Measurements from ENCODE around the gene DERL3. TPM values are rescaled to one million over a fixed set of nuclear protein-coding genes. Genes with fewer than 3 reads are reported as not detected.
A peak's percentile ranks its signal among the peaks of the same experiment; 100 is the strongest.

The DERL3 gene
- total and polyA plus RNA-seq, 2 experiments from 2014 or later, result 13.6 to 19.5 TPM

GRCh38 chr22:23850136-23850611 is 11.4 kb upstream of the DERL3 start:
- Mint-ChIP-seq H3K27me3 (ENCODE audit: insufficient read depth, low read depth, poor library complexity) (peaks cover 29% of the 10 kb centered on the region), H3K27ac (no peak overlapping the region), H3K4me3 (no peak overlapping the region), H3K9me3 (no peaks in the 10 kb centered on the region), H3K36me3 (ENCODE audit: low read depth) (no peaks in the 10 kb centered on the region), H3K4me1 (peaks cover 32% of the 10 kb centered on the region)
- H3F3A ChIP-seq (replicated peaks; ENCODE audit: low read depth), result peaks cover 15% of the 10 kb centered on the region; the same call in 1 of the 2 replicates
- H3K4me2 ChIP-seq, result no peak overlapping the region
- no peaks in the 10 kb centered on the region for H3K36me3 ChIP-seq (ENCODE audit: insufficient read depth)
- no peaks in the 10 kb centered on the region for H4K20me1 ChIP-seq (replicated peaks; ENCODE audit: insufficient read depth)
- H3K27me3 ChIP-seq (ENCODE audit: insufficient read depth), result no peaks in the 10 kb centered on the region
- no peak overlapping the region for H3K27ac ChIP-seq (ENCODE audit: low read depth)
- H3K9me2 ChIP-seq (ENCODE audit: insufficient read depth), result no peaks in the 10 kb centered on the region
- no peak for DNase-seq (ENCODE audit: low spot score)
- H3K79me2 ChIP-seq (replicated peaks; ENCODE audit: insufficient read depth), result no peaks in the 10 kb centered on the region
- H2AFZ ChIP-seq, result peak overlapping the region; percentile 28; the same call in 1 of the 2 replicates
- no peak overlapping the region for H3K4me3 ChIP-seq
- no peak for ATAC-seq
- TF ChIP-seq CTCF (conservative IDR thresholded peaks at IDR 0.05; ENCODE audit: low read depth in 2 of 2) (no peak), ZNF114 (CRISPR knock-in tag; IDR thresholded peaks at IDR 0.05) (no peak), CREB1 (CRISPR knock-in tag; IDR thresholded peaks at IDR 0.05; ENCODE audit: low read depth) (no peak), REST (IDR thresholded peaks at IDR 0.05; ENCODE audit: unreplicated experiment) (no peak), ETS1 (IDR thresholded peaks at IDR 0.05) (no peak), ZNF462 (CRISPR knock-in tag; IDR thresholded peaks at IDR 0.05) (no peak), NANOG (IDR thresholded peaks at IDR 0.05; ENCODE audit: borderline replicate concordance) (no peak), EZH2 (IDR thresholded peaks at IDR 0.05; ENCODE audit: low read depth, unreplicated experiment) (no peak), EZH2phosphoT487 (IDR thresholded peaks at IDR 0.05; ENCODE audit: unreplicated experiment) (no peak), ZNF331 (CRISPR knock-in tag; IDR thresholded peaks at IDR 0.05; ENCODE audit: low read depth) (no peak), POLR2AphosphoS5 (IDR thresholded peaks at IDR 0.05; ENCODE audit: low read depth) (no peak), STAT1 (IDR thresholded peaks at IDR 0.05; ENCODE audit: unreplicated experiment) (no peak), JUNB (IDR thresholded peaks at IDR 0.05; ENCODE audit: unreplicated experiment) (no peak)
- H3K4me1 ChIP-seq (ENCODE audit: insufficient read depth), result peaks cover 24% of the 10 kb centered on the region

Measured in GM23338 (cell line).